IPS DF 4.7 (cell line): ENCODE data around the gene CTXN3.

ENCODE experiments used
- DNase-seq: peaks from one replicate; pipeline ENCODE4 v3.0.0-alpha.2; 2013; ENCODE audit warnings: low spot score; ENCODE audit errors: extremely low read depth

CTXN3 gene

DNA sequence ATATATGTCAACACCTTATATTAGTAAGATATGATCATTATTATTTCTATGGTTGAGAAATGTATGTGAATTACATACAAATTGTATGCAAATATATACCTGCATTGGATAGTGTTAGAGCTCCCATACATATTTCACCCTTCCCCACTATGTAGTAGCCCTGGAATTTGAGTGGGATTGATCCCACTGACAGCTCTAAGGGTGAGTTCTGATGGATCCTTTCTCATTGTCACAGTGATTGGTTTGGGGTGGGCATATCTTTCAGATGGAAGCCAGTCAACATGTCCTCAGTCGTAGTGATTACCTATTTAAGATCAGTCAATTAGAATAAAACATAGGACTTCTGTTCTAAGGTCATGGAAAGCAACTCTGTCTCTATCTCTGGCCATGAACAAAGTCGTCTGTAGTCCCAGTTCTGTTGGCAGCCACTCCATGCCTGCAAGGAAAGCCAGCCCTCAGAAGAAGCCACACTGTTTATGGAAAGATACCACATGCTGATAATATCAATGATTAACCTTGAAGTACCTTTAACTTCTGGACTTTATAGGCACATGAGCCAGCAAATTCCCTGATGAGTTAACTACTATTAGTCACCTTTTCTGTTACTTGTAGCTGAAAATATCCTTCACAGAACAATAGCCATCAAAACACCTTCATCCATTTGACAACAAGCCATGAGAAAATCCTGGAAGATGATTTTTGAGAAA lies 49.2 kb downstream of the CTXN3 start:
- no peak for DNase-seq

- no peak for DNase-seq
These were observed 50.5 kb downstream of the CTXN3 start for GRCh38 chr5:127699416-127699815.

GRCh38 chr5:127700237-127700766 lies 51.4 kb downstream of the CTXN3 start:
- DNase-seq: no peak

DNA sequence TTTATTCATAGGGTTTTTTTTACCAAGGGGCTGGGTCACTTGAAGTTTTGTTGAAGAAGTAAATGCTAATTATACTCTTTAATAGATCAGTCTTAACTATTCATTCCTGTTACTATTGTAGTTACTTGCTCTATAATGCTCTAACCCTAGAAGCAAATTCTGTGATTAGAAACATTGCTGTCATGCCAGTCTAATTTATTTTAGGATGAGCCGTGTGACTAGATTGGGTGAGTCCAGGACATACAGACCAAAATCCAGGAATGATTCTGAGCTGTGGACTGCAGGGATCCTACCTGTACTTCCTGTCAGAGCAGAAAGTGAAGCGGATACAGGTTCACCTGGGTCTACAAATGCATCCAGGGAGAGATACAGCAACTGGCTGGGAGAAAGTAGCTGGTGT lies 53.6 kb downstream of the CTXN3 start:
- no peak for DNase-seq

DNA sequence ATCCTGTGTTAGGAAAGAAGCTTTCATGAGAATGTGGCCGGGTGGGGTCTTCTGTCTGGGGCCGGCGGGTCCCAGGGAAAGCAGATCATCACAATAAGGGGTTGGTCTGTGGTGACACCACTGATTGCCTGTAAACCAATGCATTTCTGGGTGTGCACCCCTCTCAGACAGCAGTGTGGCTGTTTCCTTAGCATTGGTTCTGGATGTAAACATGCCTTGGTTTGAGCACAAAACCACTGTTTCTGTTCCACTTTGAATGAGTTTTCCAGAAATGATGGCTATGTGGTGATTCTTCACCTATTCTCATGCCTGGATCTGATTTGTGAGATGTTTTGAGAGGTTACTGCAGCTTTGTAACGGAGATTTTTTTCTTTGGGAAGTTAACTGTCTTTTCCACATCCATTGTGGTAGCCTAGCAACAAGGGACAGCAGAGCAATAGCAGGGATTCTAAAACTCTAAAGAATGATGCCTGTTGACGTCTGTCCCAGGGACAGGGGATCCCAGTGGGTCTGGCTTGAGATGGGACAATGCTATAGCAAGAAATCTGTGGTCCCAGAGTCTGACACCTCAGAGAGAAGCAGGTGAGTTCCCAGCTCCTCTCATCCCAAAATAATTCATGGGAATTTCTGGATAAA lies 54.2 kb downstream of the CTXN3 start, which contains the start of gene CCDC192:
TSS of gene CCDC192 (plus strand) at position 466 of the 636 bp plus-strand sequence. CDS start at position 521, 55 bp downstream.
- no peak for DNase-seq

- no peak for DNase-seq
These were observed 56.4 kb downstream of the CTXN3 start for GRCh38 chr5:127705120-127705892.

DNA sequence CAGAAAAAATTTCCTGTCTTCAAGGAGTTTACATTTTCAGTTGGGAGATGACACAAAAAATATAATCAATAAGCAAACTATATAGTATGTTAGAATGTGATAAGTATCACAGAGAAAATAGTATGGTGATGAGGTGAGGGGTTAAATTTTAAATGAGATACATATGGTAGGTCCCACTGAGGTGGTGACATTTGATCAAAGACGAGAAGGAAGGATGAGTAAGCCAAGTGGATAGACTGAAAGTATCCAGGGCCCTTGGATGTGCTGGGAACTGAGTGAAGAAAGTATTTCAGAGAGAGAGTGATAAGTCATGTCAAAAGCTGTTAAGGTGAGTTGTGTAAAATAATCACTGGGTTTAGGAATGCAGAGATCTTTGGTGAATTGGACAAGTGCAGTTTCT lies 57.8 kb downstream of the CTXN3 start:
- no peak for DNase-seq

DNA sequence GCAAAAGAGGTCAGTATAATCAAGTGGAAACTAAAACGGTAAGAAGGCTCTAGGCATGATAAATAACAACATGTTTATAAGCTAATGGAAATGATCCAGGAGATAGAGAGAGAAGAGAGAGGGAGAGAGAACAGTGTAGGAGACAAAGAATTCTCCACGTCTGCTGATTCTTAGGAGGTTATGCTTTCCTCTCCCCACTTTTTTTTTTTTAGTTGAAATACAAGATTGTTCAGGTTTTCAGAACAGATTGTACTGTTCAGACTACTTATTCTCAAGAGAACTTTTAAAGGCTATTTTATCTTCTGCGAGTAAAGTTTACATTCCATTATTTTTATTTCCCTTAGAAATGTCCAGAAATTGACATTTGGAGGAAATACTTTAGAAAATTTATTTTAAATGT lies 58.3 kb downstream of the CTXN3 start:
- DNase-seq: no peak
